Urothelium cell line (cell line): ENCODE measurements around the gene CEP104.
"Not testable (repeated sequence)": the region's sequence is repeated elsewhere in the genome, so short reads cannot be mapped to it uniquely, and the experiment has no call there.

Experiments
- DNase-seq: peaks from one replicate; pipeline ENCODE4 v3.0.0; 2011; ENCODE audit warnings: low spot score, mixed read lengths
- FAIRE-seq: peaks from 2 replicates; lab custom pipeline; 2011; peaks lifted over from hg19 to GRCh38; lab: Jason Lieb, UNC

Gene CEP104

DNA sequence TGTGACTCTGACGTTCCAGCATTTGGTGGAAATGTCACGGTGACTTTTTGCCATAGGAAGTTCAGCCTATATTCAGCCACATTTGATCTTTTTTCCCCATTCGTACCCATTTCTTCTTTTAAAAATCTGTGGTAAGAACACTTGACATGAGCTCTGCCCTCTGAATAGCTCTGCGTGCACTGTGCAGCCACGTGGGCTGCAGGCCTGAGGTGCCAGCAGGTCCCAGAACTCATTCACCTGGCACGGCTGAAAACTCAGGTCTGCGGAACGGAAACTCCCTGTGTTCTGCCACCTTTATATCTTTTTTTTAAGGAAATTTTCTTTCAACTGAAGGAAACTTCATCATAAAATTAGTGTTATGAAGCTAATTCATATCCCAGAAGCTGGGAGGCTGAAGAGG, 28.6 kb downstream of the CEP104 start:
- FAIRE-seq (no peak), DNase-seq (no peak)

- FAIRE-seq = no peak
- DNase-seq = no peak
Observed at GRCh38 chr1:3827813-3828307, 29.2 kb downstream of the CEP104 start.

- FAIRE-seq (no peak), DNase-seq (no peak)
Observed at GRCh38 chr1:3825356-3825755, 31.7 kb downstream of the CEP104 start.

GRCh38 chr1:3824650-3825049, 32.4 kb downstream of the CEP104 start:
- no peak for DNase-seq
- no peak for FAIRE-seq

DNA sequence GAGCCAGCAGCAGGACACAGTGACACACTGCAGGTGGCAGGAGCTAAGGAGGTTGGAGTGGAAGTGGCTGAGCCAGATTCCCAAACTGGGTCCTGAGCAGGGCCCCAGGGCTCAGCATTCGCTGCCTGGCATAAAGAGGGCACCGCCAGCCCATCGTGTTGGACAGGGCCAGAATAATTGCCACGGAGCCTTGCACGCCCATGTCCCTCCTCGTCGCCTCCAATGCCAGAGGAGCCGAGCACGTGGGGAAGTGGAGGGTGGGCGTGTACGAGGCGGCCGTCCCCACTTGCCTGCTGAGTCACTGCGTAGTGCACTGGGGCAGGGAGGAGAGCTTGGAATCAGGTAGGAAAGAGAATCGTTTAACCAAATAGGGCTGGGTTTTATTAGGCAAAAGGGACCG, 34.6 kb downstream of the CEP104 start:
- FAIRE-seq (no peak), DNase-seq (no peak)

DNA sequence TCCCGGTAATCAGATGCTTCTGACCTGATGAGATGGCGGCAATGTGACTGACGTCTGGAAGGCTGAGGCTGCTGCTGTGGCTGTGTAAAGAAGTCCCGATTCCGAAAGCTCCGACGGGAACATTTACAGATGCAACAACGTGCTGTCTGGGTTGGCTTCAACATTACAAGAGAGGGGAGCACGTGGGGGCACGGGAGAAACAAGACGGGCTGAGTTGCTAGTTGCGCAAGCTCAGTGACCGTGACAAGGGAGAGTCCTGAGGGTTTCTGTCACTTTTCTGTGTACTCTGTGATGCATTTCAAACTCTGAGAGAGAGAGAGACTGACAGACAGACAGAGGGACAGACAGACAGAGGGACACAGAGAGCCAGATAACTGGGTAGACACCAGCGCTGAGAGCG, 35.1 kb downstream of the CEP104 start:
- DNase-seq (no peak), FAIRE-seq (no peak)

DNA sequence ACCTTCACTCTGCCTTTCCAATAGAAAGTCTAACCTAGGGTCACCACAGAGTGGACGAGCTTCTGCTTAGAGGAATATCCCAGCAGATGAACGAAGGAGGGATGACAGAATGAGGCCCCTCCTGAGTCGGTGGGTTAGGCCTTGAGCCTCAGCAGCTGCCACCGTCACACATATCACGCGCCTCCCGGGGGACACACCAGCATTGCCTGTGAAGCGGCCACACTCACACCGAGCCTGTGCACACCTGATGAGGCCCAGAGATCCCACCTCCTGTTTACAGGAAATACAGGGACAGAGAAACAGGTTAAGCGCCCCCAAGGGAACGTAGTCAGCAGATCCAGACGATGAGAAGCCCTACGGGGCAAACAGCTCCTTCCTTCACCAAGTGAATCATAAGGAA, 35.6 kb downstream of the CEP104 start:
- FAIRE-seq (no peak), DNase-seq (no peak)

- DNase-seq = no peak
- no peak for FAIRE-seq
Observed at GRCh38 chr1:3821004-3821403, 36.0 kb downstream of the CEP104 start.

GRCh38 chr1:3820316-3820715, 36.7 kb downstream of the CEP104 start:
- DNase-seq (no peak), FAIRE-seq (no peak)

GRCh38 chr1:3819771-3820200, 37.2 kb downstream of the CEP104 start:
- DNase-seq (no peak), FAIRE-seq (no peak)

GRCh38 chr1:3817821-3818597, 39.0 kb downstream of the CEP104 start:
- no peak for FAIRE-seq

DNA sequence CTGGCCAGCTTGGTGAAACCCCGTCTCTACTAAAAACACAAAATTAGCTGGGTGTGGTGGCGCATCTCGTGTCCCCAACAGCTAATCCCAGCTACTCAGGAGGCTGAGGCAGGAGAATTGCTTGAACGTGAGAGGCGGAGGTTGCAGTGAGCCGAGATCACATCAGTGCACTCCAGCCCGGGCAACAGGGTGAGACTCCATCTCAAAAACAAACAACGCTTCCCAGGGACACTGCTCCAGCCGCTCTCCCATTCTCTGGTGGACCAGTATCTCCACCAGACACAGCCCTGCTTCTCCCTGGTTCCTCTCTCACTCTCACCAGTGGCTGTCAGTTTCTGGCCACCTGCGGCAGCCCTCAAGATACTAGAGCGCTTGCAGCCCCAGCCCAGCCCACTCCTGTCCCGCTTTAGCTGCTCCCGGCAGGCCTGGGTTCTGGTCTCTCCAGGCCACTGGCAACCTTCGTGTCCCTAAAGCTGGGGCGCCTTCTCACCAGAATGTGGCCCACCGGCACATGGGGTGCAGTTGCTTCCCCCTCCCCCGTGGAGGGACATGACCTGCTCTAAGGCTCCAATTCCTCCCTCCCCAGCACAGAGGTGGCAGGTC, 39.8 kb downstream of the CEP104 start:
- FAIRE-seq = no peak

More at GRCh38 chr1:3817821-3818597, 39.0 kb downstream of the CEP104 start:
- DNase-seq = no peak

DNA sequence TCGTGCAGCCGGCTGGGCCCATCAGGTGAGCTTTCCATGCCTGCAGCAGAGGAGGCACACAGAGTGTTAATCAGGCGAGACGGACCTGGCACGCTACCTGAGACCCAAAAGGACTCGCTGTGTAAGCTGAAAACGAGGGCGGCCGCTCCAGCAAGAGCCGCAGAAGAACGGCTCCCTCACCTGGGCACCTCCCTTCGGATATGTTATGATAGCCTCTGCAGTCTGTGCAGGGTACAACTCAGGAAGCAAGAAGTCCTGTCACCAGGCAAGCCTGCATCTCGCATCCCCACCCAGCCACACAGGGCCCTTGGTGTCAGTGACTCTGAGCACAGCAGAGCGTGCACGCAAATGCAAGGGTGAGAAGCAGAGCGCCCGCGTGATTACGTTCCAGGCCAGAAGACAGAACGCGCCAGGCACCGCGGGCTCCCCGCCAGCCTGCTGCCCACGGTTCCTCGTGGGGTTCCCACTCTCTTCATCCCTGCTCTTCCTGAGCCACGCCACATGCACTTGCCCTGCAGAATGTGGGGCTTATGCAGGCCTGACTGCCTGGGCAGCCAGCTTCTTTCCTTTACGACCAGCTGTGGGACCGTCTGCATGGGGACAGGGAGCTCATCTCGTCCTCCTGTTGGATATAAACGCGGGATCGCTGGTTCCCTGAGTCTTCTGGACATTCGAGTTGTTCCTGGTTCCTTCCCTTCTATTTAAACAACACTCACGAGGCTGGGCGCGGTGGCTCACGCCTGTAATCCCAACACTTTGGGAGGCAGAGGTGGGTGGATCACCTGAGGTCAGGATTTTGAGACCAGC, 40.5 kb downstream of the CEP104 start:
- DNase-seq = no peak
- no peak for FAIRE-seq

More for the DNA sequence above, 39.8 kb downstream of the CEP104 start:
- no peak for DNase-seq

GRCh38 chr1:3814771-3815561, 42.0 kb downstream of the CEP104 start:
- FAIRE-seq (no peak), DNase-seq (no peak)

DNA sequence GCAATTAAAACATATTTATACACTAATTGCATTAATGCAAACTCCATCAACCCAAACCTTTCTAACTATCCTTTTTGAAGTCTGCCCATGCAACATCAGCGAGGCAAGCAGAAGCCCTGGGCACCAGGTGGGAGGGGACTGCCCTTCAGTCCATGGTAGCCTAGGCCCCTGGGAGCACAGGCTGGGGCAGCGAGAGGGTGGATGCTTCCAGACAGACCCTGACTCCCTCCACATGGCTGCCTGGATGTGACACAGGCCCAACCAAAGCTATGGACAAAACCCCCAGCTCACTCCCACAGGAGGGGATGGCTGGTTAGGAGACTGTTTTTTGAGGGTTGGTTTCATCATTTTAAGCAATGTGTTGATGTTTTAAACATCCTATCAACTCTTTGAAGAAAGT, 42.9 kb downstream of the CEP104 start:
- DNase-seq = no peak
- no peak for FAIRE-seq

DNA sequence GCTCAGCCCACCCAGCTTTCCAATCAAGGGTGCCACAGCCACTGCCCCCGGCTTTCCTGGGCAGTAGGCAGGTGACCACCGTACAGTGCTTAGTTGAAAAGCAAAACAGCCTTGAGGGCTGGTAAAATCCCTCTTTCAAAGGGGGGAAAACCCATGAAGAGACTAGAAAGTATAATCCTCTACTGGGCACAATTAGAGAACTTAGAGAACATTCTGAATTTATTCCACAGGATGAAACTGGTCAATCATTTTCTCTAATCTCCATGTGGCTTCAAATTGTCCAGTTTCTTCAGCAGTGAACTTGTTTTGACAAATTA, 45.5 kb downstream of the CEP104 start:
- DNase-seq (no peak), FAIRE-seq (no peak)

- not testable (repeated sequence) for FAIRE-seq, DNase-seq
Observed at GRCh38 chr1:3810149-3810761, 46.8 kb downstream of the CEP104 start.

DNA sequence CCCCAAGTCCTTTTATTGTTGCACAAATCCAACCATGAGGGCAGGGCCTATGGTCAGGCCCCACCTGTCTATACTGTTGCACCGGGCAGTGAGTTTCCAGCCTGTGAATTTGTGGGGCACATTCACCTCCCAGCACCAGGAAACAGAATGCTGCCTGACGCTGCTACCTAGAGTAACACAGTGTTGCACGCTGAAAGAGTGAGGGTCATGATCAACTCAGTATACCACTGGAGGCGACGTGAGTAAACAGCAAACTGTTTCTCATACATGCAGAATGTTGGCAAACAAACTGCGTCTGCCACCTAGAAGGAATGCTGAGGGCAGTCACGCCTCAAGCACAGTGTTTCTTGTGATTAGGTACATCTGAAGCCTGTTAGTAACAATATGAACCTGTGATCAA, 47.3 kb downstream of the CEP104 start:
- no peak for FAIRE-seq
- DNase-seq = no peak

DNA sequence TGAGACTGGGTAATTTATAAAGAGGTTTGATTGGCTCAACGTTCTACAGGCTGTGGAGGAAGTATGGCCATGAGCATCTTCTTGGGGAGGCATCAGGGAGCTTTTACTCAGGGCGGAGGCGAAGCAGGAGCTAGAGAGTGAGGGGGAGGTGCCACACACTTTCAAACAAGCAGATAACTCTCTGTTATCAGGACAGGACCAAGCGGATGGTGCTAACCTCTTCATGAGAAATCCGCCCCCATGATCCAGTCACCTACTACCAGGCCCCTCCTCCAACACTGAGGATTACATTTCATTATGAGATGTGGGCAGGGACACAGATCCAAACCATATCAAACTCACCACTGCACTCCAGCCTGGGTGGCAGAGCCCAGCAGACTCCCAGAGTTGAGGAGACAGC, 49.2 kb downstream of the CEP104 start:
- DNase-seq (no peak), FAIRE-seq (no peak)

GRCh38 chr1:3805038-3805437, 52.0 kb downstream of the CEP104 start:
- DNase-seq (no peak), FAIRE-seq (no peak)

DNA sequence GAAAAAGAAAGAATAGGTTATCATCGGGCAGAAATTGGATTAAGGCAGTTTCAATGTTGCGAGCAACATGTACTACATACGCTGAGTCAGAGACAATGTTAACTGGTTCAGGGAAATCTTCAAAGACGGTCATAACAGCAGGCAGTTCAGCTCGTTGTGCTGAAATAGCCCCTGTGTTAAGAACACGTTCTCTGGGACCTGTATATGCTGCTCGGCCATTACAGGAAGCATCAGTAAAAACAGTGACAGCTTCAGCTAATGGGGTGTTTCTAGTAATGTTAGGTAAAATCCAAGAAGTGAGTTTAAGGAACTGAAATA, 52.4 kb downstream of the CEP104 start:
- not testable (repeated sequence) for DNase-seq, FAIRE-seq
